ENCODE data around the gene KIF26B.

The KIF26B gene

DNA sequence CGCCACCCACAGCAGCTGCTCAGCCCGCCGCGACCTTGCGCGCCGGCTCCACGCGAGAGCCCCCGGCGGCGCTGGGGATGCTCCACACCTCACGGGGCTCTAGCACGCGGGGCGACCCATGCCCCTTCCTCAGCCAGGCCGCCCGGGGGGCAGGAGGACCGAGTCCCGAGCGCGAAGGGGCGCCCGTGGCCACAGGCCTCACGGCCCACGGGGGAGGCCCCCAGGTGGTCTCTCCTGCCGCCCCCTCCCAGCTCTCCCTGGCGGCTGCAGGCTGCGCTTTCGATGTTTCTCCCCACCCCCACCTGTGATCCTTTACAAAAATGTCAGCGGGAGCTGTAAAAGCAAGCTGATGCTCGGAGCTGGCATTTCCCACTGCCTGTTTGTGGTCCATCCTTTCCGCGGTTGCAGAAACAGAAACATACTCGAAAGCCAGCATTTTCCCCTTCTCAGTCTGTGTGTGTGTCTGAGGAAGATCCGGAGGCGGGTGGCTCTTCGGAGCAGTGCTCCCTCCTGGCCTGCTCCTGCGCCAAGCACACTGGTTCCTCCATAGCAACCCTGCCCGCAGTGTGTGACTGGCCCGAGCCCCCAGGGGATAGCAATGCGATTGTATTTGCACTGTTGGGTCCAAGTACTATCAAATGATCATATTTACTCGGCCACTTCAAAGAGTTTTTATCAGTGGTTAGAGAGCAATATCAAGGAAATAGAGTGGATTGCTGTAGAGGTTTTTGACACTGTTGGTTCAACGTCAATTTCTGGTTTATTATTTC lies 2.1 kb downstream of the KIF26B start:
- peaks cover 5 to 41% (median 37%) of the 10 kb centered on the region in 4 experiments for H3K4me1 ChIP-seq (ENCODE audit: control extremely low read depth in 1 of 4, control insufficient read depth in 4 of 4, insufficient read depth in 4 of 4, low read length in 3 of 4)
- peaks cover 0 to 34% (median 27%) of the 10 kb centered on the region in 5 experiments for H3K27me3 ChIP-seq (replicated peaks in 2 of 5; ENCODE audit: control insufficient read depth in 4 of 5, insufficient read depth in 5 of 5, low read length in 4 of 5)
- H3K27ac ChIP-seq (ENCODE audit: insufficient read depth in 1 of 2, low read depth in 1 of 2, low read length in 2 of 2, poor library complexity in 1 of 2, severe bottlenecking in 2 of 2), result no peak overlapping the region
- DNase-seq, result peak in 2 of 3 donors; percentile 57 to 58
- peak overlapping the region; percentile 47 to 79 (median 73) for H3K4me3 ChIP-seq (ENCODE audit: control insufficient read depth in 1 of 7, extremely low read depth in 1 of 7, insufficient read depth in 4 of 7, low read depth in 2 of 7, low read length in 6 of 7)
- 2% methylated on average over 30 of the region's 44 CpGs for WGBS (ENCODE audit: insufficient coverage)
- H3K9me3 ChIP-seq (ENCODE audit: control extremely low read depth in 1 of 5, control insufficient read depth in 4 of 5, insufficient read depth in 2 of 5, low read depth in 1 of 5, low read length in 4 of 5), result peaks cover 0 to 12% (median 0%) of the 10 kb centered on the region in 5 experiments
- ChIA-PET CTCF (interaction anchor here (0.6 to 4.0 kb wide), 17 partner anchors 12 to 1333 kb away, joined by 3 to 32 read pairs (median 3); no protein-coding TSS in a partner anchor), POLR2A (interaction anchor here (1.4 to 1.5 kb wide), 2 partner anchors 10 to 154 kb away, joined by 4 read pairs; no protein-coding TSS in a partner anchor)
- no peaks in the 10 kb centered on the region for H3K36me3 ChIP-seq (ENCODE audit: control insufficient read depth in 4 of 4, insufficient read depth in 4 of 4, low read length in 3 of 4)

DNA sequence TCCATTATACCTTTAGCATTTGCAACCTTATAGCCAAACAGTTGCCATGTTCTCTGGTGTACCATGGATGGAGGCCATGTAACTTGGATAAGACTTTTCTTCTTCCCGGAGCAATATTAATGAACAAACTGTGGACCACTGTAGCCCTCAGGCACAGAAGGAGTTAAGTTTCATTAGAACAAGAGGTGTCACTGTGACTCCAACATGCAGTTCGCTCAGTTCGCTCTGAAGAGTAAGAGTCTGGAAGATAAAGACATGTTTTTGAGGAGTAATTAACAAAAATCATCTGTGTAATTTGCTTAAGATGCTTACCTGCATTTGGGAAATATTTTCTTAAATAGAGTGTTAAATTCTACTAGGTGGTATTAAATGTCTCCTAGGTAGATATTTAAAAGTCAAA lies 4.1 kb downstream of the KIF26B start:
- Histone ChIP-seq H3K9me3 (ENCODE audit: control extremely low read depth in 1 of 5, control insufficient read depth in 4 of 5, insufficient read depth in 2 of 5, low read depth in 1 of 5, low read length in 4 of 5) (peaks cover 0 to 12% (median 0%) of the 10 kb centered on the region in 5 experiments), H3K27me3 (replicated peaks in 2 of 5; ENCODE audit: control insufficient read depth in 4 of 5, insufficient read depth in 5 of 5, low read length in 4 of 5) (peaks cover 0 to 25% (median 21%) of the 10 kb centered on the region in 5 experiments), H3K4me3 (ENCODE audit: control insufficient read depth in 1 of 7, extremely low read depth in 1 of 7, insufficient read depth in 4 of 7, low read depth in 2 of 7, low read length in 6 of 7) (no peak overlapping the region), H3K27ac (ENCODE audit: insufficient read depth in 1 of 2, low read depth in 1 of 2, low read length in 2 of 2, poor library complexity in 1 of 2, severe bottlenecking in 2 of 2) (no peak overlapping the region), H3K4me1 (ENCODE audit: control extremely low read depth in 1 of 4, control insufficient read depth in 4 of 4, insufficient read depth in 4 of 4, low read length in 3 of 4) (peaks cover 5 to 31% (median 29%) of the 10 kb centered on the region in 4 experiments), H3K36me3 (ENCODE audit: control insufficient read depth in 4 of 4, insufficient read depth in 4 of 4, low read length in 3 of 4) (no peaks in the 10 kb centered on the region)
- POLR2A ChIA-PET, result no interaction called here
- no peak for DNase-seq
- CTCF ChIA-PET, result interaction anchor here (0.9 to 4.0 kb wide), 4 partner anchors 10 to 219 kb away, joined by 3 to 32 read pairs (median 3); no protein-coding TSS in a partner anchor
- 92% methylated on average over 3 of the region's 3 CpGs for WGBS (ENCODE audit: insufficient coverage)

DNA sequence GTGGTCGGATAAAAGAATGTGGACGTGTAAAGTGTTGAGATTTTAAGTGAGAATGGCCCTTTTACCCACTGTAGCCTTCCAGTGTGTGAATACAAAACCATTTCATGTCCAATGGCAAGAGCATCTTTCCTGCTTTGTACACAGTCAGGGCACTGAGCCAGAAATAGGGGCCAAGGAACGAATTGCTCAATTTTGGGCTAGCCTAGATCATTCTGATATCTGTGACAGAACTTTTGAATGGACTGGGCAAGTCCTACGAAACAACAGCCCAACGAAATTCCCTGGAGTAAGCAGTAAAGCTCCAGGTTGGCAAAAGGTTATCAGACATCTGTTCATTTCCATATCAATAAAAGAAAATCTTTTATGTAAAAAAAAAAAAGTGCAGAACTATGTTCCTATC lies 5.5 kb downstream of the KIF26B start:
- no peaks in the 10 kb centered on the region for H3K36me3 ChIP-seq (ENCODE audit: control insufficient read depth in 4 of 4, insufficient read depth in 4 of 4, low read length in 3 of 4)
- peaks cover 0 to 17% (median 9%) of the 10 kb centered on the region in 5 experiments for H3K27me3 ChIP-seq (replicated peaks in 2 of 5; ENCODE audit: control insufficient read depth in 4 of 5, insufficient read depth in 5 of 5, low read length in 4 of 5)
- WGBS (ENCODE audit: insufficient coverage), result 93% methylated on average over 3 of the region's 5 CpGs
- H3K4me1 ChIP-seq (ENCODE audit: control extremely low read depth in 1 of 4, control insufficient read depth in 4 of 4, insufficient read depth in 4 of 4, low read length in 3 of 4), result peaks cover under 1 to 18% (median 17%) of the 10 kb centered on the region in 4 experiments
- ChIA-PET POLR2A (interaction anchor here (0.6 kb wide), 1 partner anchor 221 kb away, joined by 3 read pairs; no protein-coding TSS in a partner anchor), CTCF (interaction anchor here (0.6 to 1.4 kb wide), 4 partner anchors 9 to 1336 kb away, joined by 3 to 4 read pairs (median 3); no protein-coding TSS in a partner anchor)
- no peak for DNase-seq
- H3K9me3 ChIP-seq (ENCODE audit: control extremely low read depth in 1 of 5, control insufficient read depth in 4 of 5, insufficient read depth in 2 of 5, low read depth in 1 of 5, low read length in 4 of 5), result peaks cover 0 to 12% (median 0%) of the 10 kb centered on the region in 5 experiments
- H3K27ac ChIP-seq (ENCODE audit: insufficient read depth in 1 of 2, low read depth in 1 of 2, low read length in 2 of 2, poor library complexity in 1 of 2, severe bottlenecking in 2 of 2), result no peak overlapping the region
- no peak overlapping the region for H3K4me3 ChIP-seq (ENCODE audit: control insufficient read depth in 1 of 7, extremely low read depth in 1 of 7, insufficient read depth in 4 of 7, low read depth in 2 of 7, low read length in 6 of 7)

DNA sequence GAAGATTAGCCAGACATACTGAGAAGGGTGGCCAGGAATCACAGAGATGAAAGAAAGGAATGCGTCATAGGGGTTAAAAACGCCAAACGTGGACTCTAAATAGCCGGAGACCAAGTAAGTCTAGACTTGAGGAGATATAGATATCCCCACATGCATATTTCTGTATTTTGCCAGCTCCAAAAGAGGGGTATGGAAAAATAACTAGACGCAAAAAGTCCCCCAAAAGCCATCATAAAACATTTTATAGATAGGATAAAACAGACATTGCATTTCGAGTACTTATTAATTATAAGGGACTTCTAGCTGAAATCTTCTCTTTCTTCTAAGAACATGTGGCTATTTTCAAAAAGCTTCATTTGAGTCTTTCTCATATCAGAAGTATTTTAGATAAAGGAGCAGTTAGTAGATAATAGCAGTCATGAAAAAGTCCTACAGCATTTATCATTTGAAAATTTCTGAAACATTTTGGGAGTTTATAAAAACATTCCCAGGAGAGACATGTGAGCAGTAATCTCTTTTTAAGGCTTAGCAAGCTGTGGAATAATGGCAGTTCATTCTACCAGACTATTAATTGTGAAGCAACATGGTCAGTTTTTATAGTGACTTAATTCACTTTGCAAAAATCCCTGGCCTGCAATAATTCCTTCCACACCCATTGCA lies 6.1 kb downstream of the KIF26B start:
- ChIA-PET CTCF (interaction anchor here (0.6 to 1.4 kb wide), 3 partner anchors 8 to 1335 kb away, joined by 3 to 4 read pairs (median 3); no protein-coding TSS in a partner anchor), POLR2A (no interaction called here)
- DNase-seq, result no peak
- H3K27me3 ChIP-seq (replicated peaks in 2 of 5; ENCODE audit: control insufficient read depth in 4 of 5, insufficient read depth in 5 of 5, low read length in 4 of 5), result peaks cover 0 to 12% (median 3%) of the 10 kb centered on the region in 5 experiments
- peaks cover 0 to 12% (median 11%) of the 10 kb centered on the region in 4 experiments for H3K4me1 ChIP-seq (ENCODE audit: control extremely low read depth in 1 of 4, control insufficient read depth in 4 of 4, insufficient read depth in 4 of 4, low read length in 3 of 4)
- H3K27ac ChIP-seq (ENCODE audit: insufficient read depth in 1 of 2, low read depth in 1 of 2, low read length in 2 of 2, poor library complexity in 1 of 2, severe bottlenecking in 2 of 2), result no peak overlapping the region
- no peak overlapping the region for H3K4me3 ChIP-seq (ENCODE audit: control insufficient read depth in 1 of 7, extremely low read depth in 1 of 7, insufficient read depth in 4 of 7, low read depth in 2 of 7, low read length in 6 of 7)
- no CpG with 5 or more reads among the region's 6 CpGs for WGBS (ENCODE audit: insufficient coverage)
- H3K9me3 ChIP-seq (ENCODE audit: control extremely low read depth in 1 of 5, control insufficient read depth in 4 of 5, insufficient read depth in 2 of 5, low read depth in 1 of 5, low read length in 4 of 5), result peaks cover 0 to 12% (median 0%) of the 10 kb centered on the region in 5 experiments
- no peaks in the 10 kb centered on the region for H3K36me3 ChIP-seq (ENCODE audit: control insufficient read depth in 4 of 4, insufficient read depth in 4 of 4, low read length in 3 of 4)

DNA sequence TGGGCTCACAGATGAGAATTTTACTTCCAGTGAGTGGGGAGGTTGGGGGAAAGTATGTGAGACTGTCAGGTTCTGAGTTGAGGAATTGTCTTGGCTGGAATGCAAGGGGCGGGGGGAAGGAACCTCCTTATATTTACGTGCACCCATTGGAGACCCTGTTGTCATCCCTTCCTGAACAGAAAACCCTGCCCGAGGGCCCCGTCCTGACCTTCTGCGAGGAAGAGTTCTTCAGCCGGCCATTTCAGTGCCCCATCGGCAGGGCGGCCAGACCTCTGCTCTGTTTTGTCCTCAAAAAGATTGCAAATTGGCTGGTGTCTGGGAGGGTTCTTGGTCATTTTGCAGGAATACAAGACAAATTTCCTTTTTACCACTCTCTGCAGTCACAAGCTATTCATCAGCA lies 7.1 kb downstream of the KIF26B start:
- WGBS (ENCODE audit: insufficient coverage), result 87% methylated on average over 5 of the region's 8 CpGs
- Histone ChIP-seq H3K4me1 (ENCODE audit: control extremely low read depth in 1 of 4, control insufficient read depth in 4 of 4, insufficient read depth in 4 of 4, low read length in 3 of 4) (peaks cover 0 to 13% (median 8%) of the 10 kb centered on the region in 4 experiments), H3K9me3 (ENCODE audit: control extremely low read depth in 1 of 5, control insufficient read depth in 4 of 5, insufficient read depth in 2 of 5, low read depth in 1 of 5, low read length in 4 of 5) (peaks cover 0 to 12% (median 0%) of the 10 kb centered on the region in 5 experiments), H3K4me3 (ENCODE audit: control insufficient read depth in 1 of 7, extremely low read depth in 1 of 7, insufficient read depth in 4 of 7, low read depth in 2 of 7, low read length in 6 of 7) (no peak overlapping the region), H3K27ac (ENCODE audit: insufficient read depth in 1 of 2, low read depth in 1 of 2, low read length in 2 of 2, poor library complexity in 1 of 2, severe bottlenecking in 2 of 2) (no peak overlapping the region), H3K36me3 (ENCODE audit: control insufficient read depth in 4 of 4, insufficient read depth in 4 of 4, low read length in 3 of 4) (no peaks in the 10 kb centered on the region), H3K27me3 (replicated peaks in 2 of 5; ENCODE audit: control insufficient read depth in 4 of 5, insufficient read depth in 5 of 5, low read length in 4 of 5) (peaks cover 0 to 11% (median 2%) of the 10 kb centered on the region in 5 experiments)
- ChIA-PET CTCF (no interaction called here), POLR2A (no interaction called here)
- no peak for DNase-seq

DNA sequence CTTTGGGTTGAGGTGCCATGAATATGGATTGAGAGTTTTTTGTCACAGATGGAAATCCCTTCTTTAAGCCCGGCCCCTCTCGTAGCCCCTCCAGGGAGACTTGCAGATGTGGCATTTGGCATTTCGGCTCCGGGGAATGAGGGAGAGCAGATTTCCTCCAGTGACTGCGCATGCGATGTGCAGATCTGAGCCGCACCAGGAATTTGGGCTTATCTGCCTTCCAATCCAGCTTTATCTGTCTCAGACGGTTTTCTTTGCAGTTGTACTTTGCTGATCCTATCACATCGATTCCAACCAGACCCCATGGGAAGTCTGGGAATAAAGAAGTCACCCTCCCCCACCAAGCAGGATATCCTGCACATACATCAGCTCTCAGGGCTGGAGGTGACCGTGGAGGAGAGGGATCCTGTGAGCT lies 11.7 kb downstream of the KIF26B start:
- Histone ChIP-seq H3K36me3 (ENCODE audit: control insufficient read depth in 4 of 4, insufficient read depth in 4 of 4, low read length in 3 of 4) (no peaks in the 10 kb centered on the region), H3K27me3 (replicated peaks in 2 of 5; ENCODE audit: control insufficient read depth in 4 of 5, insufficient read depth in 5 of 5, low read length in 4 of 5) (peaks cover 0 to 2% (median 0%) of the 10 kb centered on the region in 5 experiments), H3K4me3 (ENCODE audit: control insufficient read depth in 1 of 7, extremely low read depth in 1 of 7, insufficient read depth in 4 of 7, low read depth in 2 of 7, low read length in 6 of 7) (peak overlapping the region in 4 of 7 experiments; percentile 35 to 72 (median 61)), H3K4me1 (ENCODE audit: control extremely low read depth in 1 of 4, control insufficient read depth in 4 of 4, insufficient read depth in 4 of 4, low read length in 3 of 4) (peaks cover 9 to 38% (median 28%) of the 10 kb centered on the region in 4 experiments), H3K27ac (ENCODE audit: insufficient read depth in 1 of 2, low read depth in 1 of 2, low read length in 2 of 2, poor library complexity in 1 of 2, severe bottlenecking in 2 of 2) (no peak overlapping the region), H3K9me3 (ENCODE audit: control extremely low read depth in 1 of 5, control insufficient read depth in 4 of 5, insufficient read depth in 2 of 5, low read depth in 1 of 5, low read length in 4 of 5) (peaks cover 0 to 5% (median 0%) of the 10 kb centered on the region in 5 experiments)
- peak in 1 of 3 donors; percentile 31 for DNase-seq
- ChIA-PET POLR2A (interaction anchor here (0.6 to 1.6 kb wide), 2 partner anchors 10 to 235 kb away, joined by 4 read pairs; no protein-coding TSS in a partner anchor), CTCF (interaction anchor here (1.0 to 4.8 kb wide), 3 partner anchors 9 to 215 kb away, joined by 3 to 32 read pairs (median 4); no protein-coding TSS in a partner anchor)
- 7% methylated on average over 8 of the region's 10 CpGs for WGBS (ENCODE audit: insufficient coverage)

Measured in common myeloid progenitor, CD34-positive (primary cell).